GM20431 (cell line): ENCODE data around the gene GID4.

ENCODE experiments used
- in situ Hi-C: fragments of 300-500 bp; cut with MseI, MboI; formaldehyde crosslinking; loops from one replicate; pipeline ENCODE4 v1.15.0; 2020; ENCODE audit warnings: low sequenced_read_pairs; ENCODE audit not compliant: unreplicated experiment

The GID4 gene

GRCh38 chr17:18089613-18090012 is 50.4 kb downstream of the GID4 start:
- in situ Hi-C loops = no loop called here

GRCh38 chr17:18093616-18094408 is 54.6 kb downstream of the GID4 start:
- in situ Hi-C loops = no loop called here

DNA sequence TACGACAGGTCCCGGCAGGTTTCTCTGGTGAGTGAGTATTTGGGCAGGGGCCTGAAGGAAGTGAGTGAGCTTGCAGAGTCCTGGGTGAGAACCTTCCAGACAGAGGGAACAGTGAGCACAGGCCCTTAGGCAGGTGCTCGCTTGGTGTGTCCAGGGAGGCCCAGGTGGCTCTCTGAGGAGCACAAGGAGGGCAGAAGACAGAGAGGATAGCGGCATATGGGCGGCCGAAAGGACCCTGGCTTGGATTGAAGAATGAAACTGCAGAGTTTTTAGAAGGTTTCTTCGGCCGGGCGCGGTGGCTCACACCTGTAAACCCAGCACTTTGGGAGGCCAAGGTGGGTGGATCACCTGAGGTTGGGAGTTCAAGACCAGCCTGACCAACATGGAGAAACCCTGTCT is 55.2 kb downstream of the GID4 start:
- in situ Hi-C loops = no loop called here

GRCh38 chr17:18099516-18099915 is 60.3 kb downstream of the GID4 start:
- in situ Hi-C loops = no loop called here

DNA sequence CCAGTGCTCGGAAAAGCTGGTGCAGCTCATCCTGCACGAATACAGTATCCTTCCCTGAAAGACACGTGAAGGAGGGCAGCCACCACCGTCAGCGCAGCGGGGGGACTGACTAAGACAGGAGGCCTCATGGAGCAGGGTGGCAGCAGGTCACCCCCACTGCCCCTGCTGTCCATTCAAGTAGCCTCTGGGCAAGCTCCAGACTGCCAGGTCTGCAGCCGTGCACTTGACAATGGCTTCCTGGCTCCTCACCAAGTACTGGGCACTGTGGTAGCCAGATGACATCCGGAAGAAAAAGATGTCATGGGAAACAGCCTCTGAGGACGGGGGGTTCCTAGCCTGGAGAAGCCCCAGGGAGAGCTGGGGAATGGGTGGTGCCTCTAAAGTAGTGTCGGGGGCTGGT is 61.4 kb downstream of the GID4 start:
- in situ Hi-C loops = no loop called here

GRCh38 chr17:18101828-18102227 is 62.6 kb downstream of the GID4 start:
- in situ Hi-C loops = no loop called here

- in situ Hi-C loops = no loop called here
Observed at GRCh38 chr17:18102640-18103039, 63.4 kb downstream of the GID4 start.

DNA sequence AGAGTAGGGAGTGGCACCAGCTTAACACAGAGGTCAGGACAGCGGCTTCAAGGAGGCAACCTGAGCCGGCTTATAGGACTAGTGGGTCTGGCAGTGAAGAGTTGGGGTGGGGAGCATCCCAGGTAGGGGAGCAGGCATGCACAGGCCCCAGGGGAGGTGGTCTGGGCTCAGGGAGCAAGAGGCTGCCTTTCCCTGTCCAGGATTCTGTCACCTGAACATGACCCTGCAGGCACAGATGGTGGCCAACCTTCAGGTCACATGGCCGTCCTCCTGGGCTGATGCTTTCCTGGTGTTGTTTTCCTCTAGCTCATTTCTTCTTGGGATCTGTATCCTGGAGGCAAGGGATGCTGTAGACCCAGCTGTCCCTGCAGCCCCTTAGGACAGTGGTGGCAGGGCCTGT is 65.8 kb downstream of the GID4 start:
- in situ Hi-C loops = no loop called here

DNA sequence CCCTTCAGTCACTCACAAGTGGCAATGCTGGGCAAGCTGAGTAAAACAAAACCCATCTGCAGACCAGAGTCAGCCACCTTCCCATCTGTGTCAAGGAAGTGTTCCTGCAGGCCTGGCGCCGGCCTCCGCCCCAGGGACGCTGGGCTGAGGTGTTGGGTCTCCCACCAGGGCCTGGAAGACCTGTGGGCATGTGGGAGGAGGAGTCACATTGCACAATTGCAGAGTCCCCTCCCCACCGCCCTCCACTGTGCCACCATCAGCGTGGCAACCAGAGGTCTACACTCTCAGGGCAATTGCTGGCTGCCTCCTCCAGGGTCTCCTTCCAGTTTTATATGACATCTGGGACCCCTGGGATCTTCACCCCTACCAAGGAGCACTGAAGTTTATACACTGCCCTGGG is 66.4 kb downstream of the GID4 start:
- in situ Hi-C loops = no loop called here

DNA sequence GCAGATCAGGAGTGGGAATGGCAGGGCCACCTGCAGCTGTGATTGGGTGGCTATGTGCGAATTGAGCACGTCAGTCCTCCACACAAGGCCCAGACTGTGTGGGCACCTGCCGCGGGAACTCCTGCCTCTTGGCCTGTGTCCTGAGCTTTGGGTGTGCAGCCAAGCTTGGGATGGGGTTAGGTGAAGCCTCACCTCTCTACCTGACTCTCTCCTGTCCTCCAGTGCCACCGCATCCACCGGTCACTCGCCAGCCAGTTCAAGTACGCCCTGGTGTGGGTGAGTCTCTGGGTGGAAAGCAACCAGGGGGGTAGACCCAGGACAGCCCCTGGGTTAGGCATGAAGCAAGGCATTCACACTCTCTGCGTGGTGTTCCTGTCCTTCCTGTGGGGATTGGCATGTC is 67.0 kb downstream of the GID4 start:
- in situ Hi-C loops = no loop called here

GRCh38 chr17:18107061-18107790 is 68.0 kb downstream of the GID4 start:
- in situ Hi-C loops = no loop called here

- in situ Hi-C loops = no loop called here
Observed at GRCh38 chr17:18107971-18108370, 68.8 kb downstream of the GID4 start.

GRCh38 chr17:18108401-18109312 is 69.4 kb downstream of the GID4 start, which contains the start of gene MYO15A:
TSS of gene MYO15A (plus strand) at chr17:18108756. CDS start at chr17:18118801, 10,045 bp downstream.
- in situ Hi-C loops = no loop called here

- in situ Hi-C loops = no loop called here
Observed at GRCh38 chr17:18109935-18110485, 70.8 kb downstream of the GID4 start.

DNA sequence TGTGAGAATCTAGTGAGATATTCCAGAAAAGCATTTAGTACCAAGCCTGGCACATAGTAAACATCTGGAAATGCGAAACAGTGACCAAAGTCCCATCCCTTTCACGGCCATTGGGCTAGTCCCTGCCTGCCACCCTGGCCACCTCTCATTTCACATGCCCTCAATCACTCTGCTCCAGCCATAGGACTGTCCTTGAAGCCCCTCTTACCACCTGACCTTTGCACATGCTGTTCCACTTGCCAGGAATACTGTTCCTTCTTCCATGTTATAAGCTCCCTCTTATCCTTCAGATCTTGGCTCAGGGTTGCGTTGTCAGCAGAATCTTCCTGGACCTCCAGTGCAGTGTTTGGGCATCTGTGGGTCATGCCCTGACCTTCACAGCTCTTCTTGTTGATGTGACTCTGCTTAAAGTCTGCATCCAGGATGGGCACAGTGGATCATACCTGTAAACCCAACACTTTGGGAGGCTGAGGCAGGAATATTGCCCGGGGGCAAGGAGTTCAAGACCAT is 71.5 kb downstream of the GID4 start:
- in situ Hi-C loops = no loop called here

DNA sequence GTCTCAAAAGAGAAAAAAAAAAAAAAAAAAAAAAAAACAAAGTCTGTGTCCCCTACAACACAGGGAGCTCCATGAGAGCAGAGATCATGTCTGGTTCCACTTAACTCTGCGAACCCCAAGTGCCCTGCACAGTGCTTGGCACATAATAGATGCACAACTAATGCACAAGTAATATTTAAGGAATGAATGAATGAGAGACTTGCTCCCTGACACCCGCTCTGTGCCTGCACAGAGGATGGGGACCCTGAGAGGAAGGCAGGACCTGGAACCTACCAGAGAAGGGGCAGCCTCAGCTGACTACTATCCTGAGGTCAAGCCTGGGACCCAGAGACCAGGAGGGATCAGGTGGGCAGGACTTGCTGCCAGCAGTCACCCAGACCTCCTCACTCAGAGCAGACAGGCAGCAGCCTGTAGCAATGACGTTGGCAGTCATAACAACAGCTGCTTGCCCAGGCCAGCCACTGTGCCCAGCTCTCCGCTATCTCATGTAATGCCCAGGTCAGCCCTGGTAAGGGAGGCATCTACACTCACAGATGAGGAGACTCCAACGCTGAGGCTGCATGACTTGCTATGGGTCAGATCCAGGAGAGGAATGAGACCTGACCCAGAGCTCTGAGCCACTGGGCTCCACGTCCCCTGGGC is 72.2 kb downstream of the GID4 start:
- in situ Hi-C loops = no loop called here

DNA sequence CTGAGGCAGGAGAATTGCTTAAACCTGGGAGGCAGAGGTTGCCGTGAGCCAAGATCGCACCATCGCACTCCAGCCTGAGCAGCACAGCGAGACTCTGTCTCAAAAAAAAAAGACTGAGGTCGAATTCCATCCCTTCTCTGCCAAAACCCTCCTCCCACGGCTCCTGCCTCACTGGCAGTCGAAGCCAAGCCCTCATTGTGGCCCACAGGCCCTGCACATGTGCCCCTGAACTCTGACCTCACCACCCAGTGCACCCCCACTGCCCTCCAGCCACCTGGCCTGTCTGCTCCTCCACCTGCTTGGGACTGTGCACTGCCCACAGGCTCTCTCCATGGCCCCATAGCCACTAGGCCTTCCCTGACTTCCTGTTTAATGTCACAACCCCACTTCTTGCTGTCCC is 76.3 kb downstream of the GID4 start:
- in situ Hi-C loops = no loop called here

- in situ Hi-C loops = no loop called here
Observed at GRCh38 chr17:18116078-18116477, 76.9 kb downstream of the GID4 start.

- in situ Hi-C loops = no loop called here
Observed at GRCh38 chr17:18117533-18117932, 78.3 kb downstream of the GID4 start.
